Suprapubic skin (tissue), 4 donors: ENCODE measurements around the gene NMNAT2. TPM values are rescaled to one million over a fixed set of nuclear protein-coding genes. Genes with fewer than 3 reads are reported as not detected.
A peak's percentile ranks its signal among the peaks of the same experiment; 100 is the strongest.

Experiments used
- DNase-seq, 2 donors: peaks; one replicate each; pipeline ENCODE4 v3.0.0-alpha.2; 2019; ENCODE audit warnings: low spot score in 2 of 2
- H3K27ac ChIP-seq: fragments of 200-600 bp; sonication (generic); one replicate; pipeline ENCODE4 v1.5.1; 2019
- H3K27me3 ChIP-seq: fragments of 200-600 bp; sonication (generic); one replicate; pipeline ENCODE4 v1.5.1; 2019
- H3K36me3 ChIP-seq: fragments of 200-600 bp; sonication (generic); one replicate; pipeline ENCODE4 v1.5.1; 2019
- H3K4me1 ChIP-seq: fragments of 200-600 bp; sonication (generic); one replicate; pipeline ENCODE4 v1.5.1; 2019
- H3K4me3 ChIP-seq: fragments of 200-600 bp; sonication (generic); one replicate; pipeline ENCODE4 v1.5.1; 2019; ENCODE audit warnings: mild to moderate bottlenecking
- H3K9me3 ChIP-seq: fragments of 200-600 bp; sonication (generic); one replicate; pipeline ENCODE4 v1.5.1; 2019
- CTCF ChIP-seq, 2 donors: fragments of 200-600 bp in 1 of 2; fragments of 450-650 bp in 1 of 2; sonication (generic) in 1 of 2; IDR thresholded peaks; one replicate each; pipeline ENCODE4 v1.5.1; 2016 to 2019; ENCODE audit warnings: antibody characterized with exemption in 2 of 2, mild to moderate bottlenecking in 1 of 2, moderate library complexity in 1 of 2
- EP300 ChIP-seq: sonication (generic); formaldehyde crosslinking; IDR thresholded peaks from one replicate; pipeline ENCODE4 v1.6.1; 2017; ENCODE audit warnings: antibody characterized with exemption
- POLR2A ChIP-seq, 2 donors: fragments of 450-650 bp; IDR thresholded peaks; one replicate each; pipeline ENCODE4 v1.6.1; 2017; ENCODE audit warnings: antibody characterized with exemption in 2 of 2, mild to moderate bottlenecking in 2 of 2, moderate library complexity in 2 of 2
- POLR2AphosphoS5 ChIP-seq, 3 donors: sonication (generic); formaldehyde crosslinking; IDR thresholded peaks; one replicate each; pipeline ENCODE4 v1.6.1; 2017; ENCODE audit warnings: antibody characterized with exemption in 3 of 3
- whole genome bisulfite sequencing: methylation state at CpG from one replicate; pipeline ENCODE4 v1.1.5; 2018; 5-methylcytosine and 5-hydroxymethylcytosine counted together
- total RNA-seq, 4 donors: library from RNA; depleted of rRNA; stranded (reverse); fragments of >200 nt; gene quantifications; one replicate each; pipeline ENCODE4 v1.1.0, GENCODE V29; 2016

NMNAT2 gene
- total RNA-seq, 4 donors from 2014 or later, result 0.48 to 0.81 (median 0.68) TPM

DNA sequence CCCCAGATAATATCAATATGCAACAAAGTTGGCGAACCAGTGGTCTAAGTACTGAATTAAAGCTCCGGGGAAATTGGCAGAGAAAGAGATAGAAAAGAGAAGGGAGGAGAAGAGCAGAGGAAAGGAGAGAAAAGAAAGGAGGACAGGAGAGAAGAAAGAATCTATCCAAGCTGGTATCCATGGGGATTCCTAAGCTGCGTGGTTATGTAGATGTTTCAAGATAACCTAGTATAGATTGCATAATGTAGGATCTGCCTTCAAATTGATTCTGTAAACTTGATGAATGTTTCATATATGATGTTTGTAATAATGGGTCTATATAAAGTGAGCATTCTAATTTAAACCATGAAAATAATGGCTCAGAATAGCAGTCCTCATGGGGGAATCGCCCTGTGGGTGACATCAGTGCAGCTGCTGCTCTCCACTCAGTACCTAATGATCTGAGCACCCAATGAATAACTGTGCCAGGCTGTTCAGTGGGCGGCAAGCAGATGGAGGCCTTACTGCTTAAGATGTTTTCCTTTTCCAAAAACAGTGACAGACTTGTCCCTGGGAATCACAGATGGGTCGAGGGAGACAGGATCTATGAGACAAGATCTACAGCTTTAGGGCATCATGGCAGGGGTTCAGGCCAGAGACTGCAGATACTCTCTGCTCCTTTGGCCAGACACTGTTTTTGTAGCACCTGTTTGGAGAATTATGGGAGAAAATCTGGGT is 154.1 kb downstream of the NMNAT2 start:
- Histone ChIP-seq H3K27ac (no peak overlapping the region), H3K4me3 (no peak overlapping the region), H3K36me3 (no peaks in the 10 kb centered on the region), H3K4me1 (peaks cover 4% of the 10 kb centered on the region), H3K27me3 (no peaks in the 10 kb centered on the region), H3K9me3 (no peaks in the 10 kb centered on the region)
- DNase-seq, result peak in 1 of 2 donors; percentile 18
- WGBS, result 55% methylated on average over 6 of the region's 6 CpGs
- TF ChIP-seq CTCF (IDR thresholded peaks at IDR 0.05) (no peak), POLR2AphosphoS5 (IDR thresholded peaks at IDR 0.05) (no peak), EP300 (no peak), POLR2A (IDR thresholded peaks at IDR 0.05) (no peak)

GRCh38 chr1:183262628-183263200 is 155.5 kb downstream of the NMNAT2 start:
- Histone ChIP-seq H3K9me3 (no peaks in the 10 kb centered on the region), H3K36me3 (no peaks in the 10 kb centered on the region), H3K4me3 (no peak overlapping the region), H3K27ac (no peak overlapping the region), H3K4me1 (peaks cover under 1% of the 10 kb centered on the region), H3K27me3 (no peaks in the 10 kb centered on the region)
- DNase-seq, result no peak
- no peak for TF ChIP-seq POLR2AphosphoS5 (IDR thresholded peaks at IDR 0.05)
- no peak for TF ChIP-seq CTCF (IDR thresholded peaks at IDR 0.05)
- no peak for TF ChIP-seq EP300
- TF ChIP-seq POLR2A (IDR thresholded peaks at IDR 0.05), result no peak
- whole genome bisulfite sequencing, result 64% methylated on average over 5 of the region's 5 CpGs

DNA sequence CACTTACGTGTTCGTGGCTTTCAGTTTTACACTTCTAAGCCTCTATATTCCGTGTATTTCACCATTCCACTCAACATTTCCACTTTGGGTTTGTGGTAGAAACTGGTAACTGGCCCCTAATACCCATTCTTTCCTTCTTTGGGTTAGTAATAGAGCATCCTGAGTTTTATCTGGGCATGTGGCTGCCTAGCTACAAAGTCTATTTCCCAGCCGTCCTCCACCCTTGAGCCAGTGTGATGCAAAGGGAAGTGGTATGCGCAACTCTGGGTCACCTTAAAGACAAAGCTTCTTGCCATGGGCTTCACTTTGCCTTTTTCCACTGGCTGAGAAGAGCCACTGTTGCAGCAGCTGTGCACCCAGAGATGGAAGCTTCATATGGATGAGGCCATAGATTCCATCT is 158.3 kb downstream of the NMNAT2 start:
- Histone ChIP-seq H3K36me3 (no peaks in the 10 kb centered on the region), H3K27me3 (no peaks in the 10 kb centered on the region), H3K4me3 (no peak overlapping the region), H3K27ac (no peak overlapping the region), H3K9me3 (no peaks in the 10 kb centered on the region), H3K4me1 (no peaks in the 10 kb centered on the region)
- 93% methylated on average over 5 of the region's 5 CpGs for WGBS
- DNase-seq, result no peak
- TF ChIP-seq POLR2A (IDR thresholded peaks at IDR 0.05) (no peak), POLR2AphosphoS5 (IDR thresholded peaks at IDR 0.05) (no peak), EP300 (no peak), CTCF (IDR thresholded peaks at IDR 0.05) (no peak)

DNA sequence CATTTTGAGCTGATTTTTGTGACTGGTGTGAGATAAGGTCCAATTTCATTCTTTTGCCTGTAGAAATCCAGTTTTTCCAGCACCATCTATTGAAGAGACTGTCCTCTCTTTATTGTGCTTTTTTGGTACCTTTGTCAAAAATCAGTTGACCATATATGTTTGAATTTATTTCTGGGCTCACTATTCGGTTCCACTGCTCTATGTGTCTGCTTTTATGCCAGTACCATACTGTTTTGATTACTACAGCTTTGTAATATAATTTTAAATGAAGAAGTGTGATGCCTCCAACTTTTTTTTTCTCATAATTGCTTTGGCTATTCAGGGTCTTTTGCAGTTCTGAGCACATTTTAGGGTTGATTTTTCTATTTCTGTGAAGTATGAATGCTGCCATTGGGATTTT is 163.1 kb downstream of the NMNAT2 start:
- Histone ChIP-seq H3K4me3 (no peak overlapping the region), H3K36me3 (no peaks in the 10 kb centered on the region), H3K9me3 (peaks cover 3% of the 10 kb centered on the region), H3K27ac (no peak overlapping the region), H3K4me1 (no peaks in the 10 kb centered on the region), H3K27me3 (no peaks in the 10 kb centered on the region)
- 88% methylated on average over 1 of the region's 1 CpG for WGBS
- TF ChIP-seq POLR2AphosphoS5 (IDR thresholded peaks at IDR 0.05), result no peak
- no peak for TF ChIP-seq POLR2A (IDR thresholded peaks at IDR 0.05)
- no peak for TF ChIP-seq CTCF (IDR thresholded peaks at IDR 0.05)
- no peak for TF ChIP-seq EP300
- DNase-seq, result no peak

DNA sequence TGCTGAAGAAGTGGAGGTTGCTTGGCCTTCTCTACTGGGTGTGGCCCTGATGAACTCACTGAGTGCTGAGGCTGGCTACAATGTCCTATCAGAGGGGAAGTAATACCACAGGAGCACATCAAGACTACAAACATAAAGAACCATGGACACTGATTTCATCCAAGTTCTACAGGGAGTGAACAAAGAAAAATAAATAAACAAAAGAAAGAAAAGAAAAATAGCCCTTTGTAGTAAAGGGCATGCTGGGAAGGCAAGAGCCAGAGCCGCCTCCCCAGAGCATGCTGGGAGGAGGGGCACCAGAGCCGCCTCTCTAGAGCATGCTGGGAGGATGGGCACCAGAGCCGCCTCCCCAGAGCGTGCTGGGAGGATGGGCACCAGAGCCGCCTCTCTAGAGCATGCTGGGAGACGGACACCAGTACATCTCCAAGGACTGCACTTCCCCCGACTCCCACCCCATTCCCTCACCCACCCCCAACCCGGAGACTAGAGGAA is 166.2 kb downstream of the NMNAT2 start:
- H3K4me3 ChIP-seq, result no peak overlapping the region
- no peak for DNase-seq
- 94% methylated on average over 8 of the region's 8 CpGs for WGBS
- TF ChIP-seq POLR2AphosphoS5 (IDR thresholded peaks at IDR 0.05) (no peak), EP300 (no peak), CTCF (IDR thresholded peaks at IDR 0.05) (no peak), POLR2A (IDR thresholded peaks at IDR 0.05) (no peak)
- H3K4me1 ChIP-seq, result no peaks in the 10 kb centered on the region
- no peaks in the 10 kb centered on the region for H3K36me3 ChIP-seq
- H3K9me3 ChIP-seq, result peaks cover 3% of the 10 kb centered on the region
- H3K27me3 ChIP-seq, result no peaks in the 10 kb centered on the region
- H3K27ac ChIP-seq, result no peak overlapping the region
